OCI-LY1 (cell line): ENCODE results near the gene SLBP.

Source experiments
- H2AFZ ChIP-seq: fragments of 200-600 bp; sonication (generic), shearing (Covaris generic); 2 replicates; pipeline ENCODE4 v1.6.0; 2014; ENCODE audit warnings: antibody characterized with exemption, mild to moderate bottlenecking, low read length
- H3F3A ChIP-seq: fragments of 200-600 bp; sonication (generic), shearing (Covaris generic); 2 replicates; pipeline ENCODE4 v1.6.0; 2014; ENCODE audit warnings: mild to moderate bottlenecking, antibody characterized with exemption, low read length, moderate library complexity; ENCODE audit not compliant: insufficient read depth
- H3K27ac ChIP-seq: fragments of 200-600 bp; sonication (generic); 2 replicates; pipeline ENCODE4 v1.5.1; 2014; ENCODE audit warnings: low read length, mixed run types, mild to moderate bottlenecking, low read depth; ENCODE audit not compliant: poor library complexity, severe bottlenecking
- H3K27me3 ChIP-seq: fragments of 200-600 bp; sonication (generic); 2 replicates; pipeline ENCODE4 v1.6.0; 2014; ENCODE audit warnings: antibody characterized with exemption, mild to moderate bottlenecking, low read length, moderate library complexity; ENCODE audit not compliant: insufficient read depth
- H3K36me3 ChIP-seq: fragments of 200-600 bp; sonication (generic); 2 replicates; pipeline ENCODE4 v1.6.1; 2014; ENCODE audit warnings: mild to moderate bottlenecking, antibody characterized with exemption, low read length, moderate library complexity, mixed read lengths; ENCODE audit not compliant: insufficient read depth
- H3K4me1 ChIP-seq: fragments of 200-600 bp; sonication (generic); 2 replicates; pipeline ENCODE4 v1.5.1; 2014; ENCODE audit warnings: mild to moderate bottlenecking, low read length, moderate library complexity; ENCODE audit not compliant: insufficient read depth, severe bottlenecking
- H3K4me2 ChIP-seq: fragments of 200-600 bp; sonication (generic), shearing (Covaris generic); 2 replicates; pipeline ENCODE4 v1.6.1; 2014; ENCODE audit warnings: low read length
- H3K4me3 ChIP-seq: fragments of 200-600 bp; sonication (generic); 2 replicates; pipeline ENCODE4 v1.5.1; 2014; ENCODE audit warnings: low read length, low read depth, mild to moderate bottlenecking, mixed read lengths; ENCODE audit not compliant: poor library complexity, severe bottlenecking
- H3K79me2 ChIP-seq: fragments of 200-600 bp; shearing (Covaris generic); 2 replicates; pipeline ENCODE4 v1.6.1; 2016; ENCODE audit warnings: mixed run types, low read length, mixed read lengths; ENCODE audit not compliant: insufficient read depth
- H3K9ac ChIP-seq: fragments of 200-600 bp; sonication (generic), shearing (Covaris generic); 2 replicates; pipeline ENCODE4 v1.6.1; 2014; ENCODE audit warnings: mild to moderate bottlenecking, low read length, mixed read lengths
- H3K9me2 ChIP-seq: fragments of 200-600 bp; sonication (generic), shearing (Covaris generic); 2 replicates; pipeline ENCODE4 v1.6.1; 2014; ENCODE audit warnings: low read depth, mild to moderate bottlenecking, low read length, mixed read lengths
- H3K9me3 ChIP-seq: fragments of 200-600 bp; shearing (Covaris generic); 2 replicates; pipeline ENCODE4 v1.6.1; 2014; ENCODE audit warnings: low read length, mixed read lengths
- H4K20me1 ChIP-seq: fragments of 200-600 bp; sonication (generic), shearing (Covaris generic); 2 replicates; pipeline ENCODE4 v1.6.0; 2016; ENCODE audit warnings: mild to moderate bottlenecking, low read length; ENCODE audit not compliant: insufficient read depth
- EZH2 ChIP-seq: fragments of 200-600 bp; sonication (generic), shearing (Covaris generic); IDR thresholded peaks from 2 replicates; pipeline ENCODE4 v1.8.0; 2017; ENCODE audit warnings: borderline replicate concordance, mixed run types, mild to moderate bottlenecking, antibody characterized with exemption, low read length, moderate library complexity, mixed read lengths
- TF ChIP-seq, protein P1 (sequence below): fragments of 200-600 bp; sonication (generic), shearing (Covaris generic); IDR thresholded peaks from 2 replicates; pipeline ENCODE4 v1.5.1; 2017; ENCODE audit warnings: mild to moderate bottlenecking, antibody characterized with exemption, low read length, moderate library complexity, mixed read lengths

SLBP gene

DNA sequence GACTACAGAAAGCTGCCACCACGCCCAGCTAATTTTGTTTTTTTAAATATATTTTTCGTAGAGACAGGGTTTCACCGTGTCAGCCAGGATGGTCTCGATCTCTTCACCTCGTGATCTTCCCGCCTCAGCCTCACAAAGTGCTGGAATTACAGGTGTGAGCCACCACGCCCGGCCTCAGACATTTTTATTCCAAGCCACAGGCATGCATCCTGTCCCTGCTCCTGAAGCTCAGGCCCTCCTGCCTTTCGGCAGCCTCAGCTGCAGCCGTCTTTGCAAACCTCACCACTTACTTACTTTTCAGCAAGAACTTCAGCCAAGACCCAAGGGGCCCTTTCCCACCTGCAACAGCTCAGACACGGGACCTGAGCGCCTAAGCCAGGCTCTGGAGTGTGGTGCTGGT, 54.0 kb downstream of the SLBP start:
- no peak overlapping the region for H3K4me3 ChIP-seq
- TF ChIP-seq, protein P1, sequence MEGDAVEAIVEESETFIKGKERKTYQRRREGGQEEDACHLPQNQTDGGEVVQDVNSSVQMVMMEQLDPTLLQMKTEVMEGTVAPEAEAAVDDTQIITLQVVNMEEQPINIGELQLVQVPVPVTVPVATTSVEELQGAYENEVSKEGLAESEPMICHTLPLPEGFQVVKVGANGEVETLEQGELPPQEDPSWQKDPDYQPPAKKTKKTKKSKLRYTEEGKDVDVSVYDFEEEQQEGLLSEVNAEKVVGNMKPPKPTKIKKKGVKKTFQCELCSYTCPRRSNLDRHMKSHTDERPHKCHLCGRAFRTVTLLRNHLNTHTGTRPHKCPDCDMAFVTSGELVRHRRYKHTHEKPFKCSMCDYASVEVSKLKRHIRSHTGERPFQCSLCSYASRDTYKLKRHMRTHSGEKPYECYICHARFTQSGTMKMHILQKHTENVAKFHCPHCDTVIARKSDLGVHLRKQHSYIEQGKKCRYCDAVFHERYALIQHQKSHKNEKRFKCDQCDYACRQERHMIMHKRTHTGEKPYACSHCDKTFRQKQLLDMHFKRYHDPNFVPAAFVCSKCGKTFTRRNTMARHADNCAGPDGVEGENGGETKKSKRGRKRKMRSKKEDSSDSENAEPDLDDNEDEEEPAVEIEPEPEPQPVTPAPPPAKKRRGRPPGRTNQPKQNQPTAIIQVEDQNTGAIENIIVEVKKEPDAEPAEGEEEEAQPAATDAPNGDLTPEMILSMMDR: no peak
- TF ChIP-seq EZH2: no peak
- H3K4me2 ChIP-seq: no peak overlapping the region
- H3K27me3 ChIP-seq: no peaks in the 10 kb centered on the region
- no peak overlapping the region for H3K9ac ChIP-seq
- H3K79me2 ChIP-seq: no peaks in the 10 kb centered on the region
- no peaks in the 10 kb centered on the region for H3K9me3 ChIP-seq
- no peak overlapping the region for H2AFZ ChIP-seq
- peaks cover 7% of the 10 kb centered on the region for H3K4me1 ChIP-seq
- H3K36me3 ChIP-seq: no peaks in the 10 kb centered on the region
- H4K20me1 ChIP-seq: no peaks in the 10 kb centered on the region
- no peak overlapping the region for H3K27ac ChIP-seq
- no peaks in the 10 kb centered on the region for H3K9me2 ChIP-seq
- no peaks in the 10 kb centered on the region for H3F3A ChIP-seq

DNA sequence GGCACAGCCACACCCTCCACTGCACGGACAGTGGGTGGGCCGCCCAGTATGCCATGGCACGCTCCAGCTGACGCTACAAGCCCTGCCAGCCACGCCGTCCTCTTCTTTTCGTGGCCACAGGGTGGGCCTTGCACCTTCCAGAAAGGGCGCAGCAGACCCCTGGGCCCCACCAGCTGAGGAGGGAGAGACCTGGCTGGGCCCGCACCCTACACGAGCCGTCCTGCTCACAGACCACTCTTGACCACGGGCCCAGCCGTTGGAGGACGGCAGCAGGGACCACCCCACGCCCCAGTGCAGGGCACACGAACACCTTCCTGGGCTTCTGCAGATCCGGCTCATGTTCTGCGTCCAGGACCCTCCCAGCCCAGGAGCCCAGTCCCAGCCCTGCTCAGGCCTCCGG, 55.1 kb downstream of the SLBP start:
- Histone ChIP-seq H3K4me2 (no peak overlapping the region), H3K9me2 (no peaks in the 10 kb centered on the region), H3K79me2 (no peaks in the 10 kb centered on the region), H3K4me1 (peaks cover 7% of the 10 kb centered on the region), H3K9me3 (no peaks in the 10 kb centered on the region), H3K4me3 (no peak overlapping the region), H3K36me3 (no peaks in the 10 kb centered on the region), H3F3A (no peaks in the 10 kb centered on the region), H3K27ac (no peak overlapping the region), H2AFZ (no peak overlapping the region), H3K27me3 (no peaks in the 10 kb centered on the region), H4K20me1 (no peaks in the 10 kb centered on the region), H3K9ac (no peak overlapping the region)
- TF ChIP-seq, protein P1: no peak
- no peak for TF ChIP-seq EZH2

DNA sequence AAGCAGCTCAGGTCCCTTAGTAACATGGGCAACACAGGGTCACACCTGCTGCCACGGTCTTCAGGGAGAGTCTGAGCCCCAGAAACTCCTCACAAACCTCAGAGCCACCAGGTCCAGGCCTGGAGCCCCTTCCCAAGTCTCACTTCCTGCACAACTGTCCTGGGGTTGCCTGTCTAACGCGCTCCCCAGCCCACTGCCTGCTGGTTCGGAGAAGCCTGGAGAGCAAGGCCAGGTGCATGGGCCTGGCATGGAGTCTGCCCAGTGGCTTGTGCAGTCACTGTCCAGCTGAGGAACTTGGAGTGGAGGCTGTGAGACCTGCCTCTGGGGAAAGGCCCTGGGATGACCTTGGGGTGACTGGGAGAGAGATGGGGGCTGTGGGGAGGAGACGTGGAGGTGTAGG, 56.0 kb downstream of the SLBP start:
- no peaks in the 10 kb centered on the region for H3K36me3 ChIP-seq
- H3K79me2 ChIP-seq: no peaks in the 10 kb centered on the region
- H3K4me2 ChIP-seq: no peak overlapping the region
- H4K20me1 ChIP-seq: no peaks in the 10 kb centered on the region
- H3K9me2 ChIP-seq: no peaks in the 10 kb centered on the region
- no peak overlapping the region for H3K27ac ChIP-seq
- H3K27me3 ChIP-seq: no peaks in the 10 kb centered on the region
- no peaks in the 10 kb centered on the region for H3F3A ChIP-seq
- no peak overlapping the region for H3K4me3 ChIP-seq
- H3K4me1 ChIP-seq: peaks cover 2% of the 10 kb centered on the region
- TF ChIP-seq EZH2: no peak
- TF ChIP-seq, protein P1: no peak
- no peak overlapping the region for H3K9ac ChIP-seq
- no peak overlapping the region for H2AFZ ChIP-seq
- H3K9me3 ChIP-seq: no peaks in the 10 kb centered on the region
